NCI-H2107 (cell line): Measurements from ENCODE around the gene AATK.

Experiments
- DNase-seq: peaks from one replicate; lab custom pipeline; 2025; lab: John Stamatoyannopoulos, UW

The AATK gene

DNA sequence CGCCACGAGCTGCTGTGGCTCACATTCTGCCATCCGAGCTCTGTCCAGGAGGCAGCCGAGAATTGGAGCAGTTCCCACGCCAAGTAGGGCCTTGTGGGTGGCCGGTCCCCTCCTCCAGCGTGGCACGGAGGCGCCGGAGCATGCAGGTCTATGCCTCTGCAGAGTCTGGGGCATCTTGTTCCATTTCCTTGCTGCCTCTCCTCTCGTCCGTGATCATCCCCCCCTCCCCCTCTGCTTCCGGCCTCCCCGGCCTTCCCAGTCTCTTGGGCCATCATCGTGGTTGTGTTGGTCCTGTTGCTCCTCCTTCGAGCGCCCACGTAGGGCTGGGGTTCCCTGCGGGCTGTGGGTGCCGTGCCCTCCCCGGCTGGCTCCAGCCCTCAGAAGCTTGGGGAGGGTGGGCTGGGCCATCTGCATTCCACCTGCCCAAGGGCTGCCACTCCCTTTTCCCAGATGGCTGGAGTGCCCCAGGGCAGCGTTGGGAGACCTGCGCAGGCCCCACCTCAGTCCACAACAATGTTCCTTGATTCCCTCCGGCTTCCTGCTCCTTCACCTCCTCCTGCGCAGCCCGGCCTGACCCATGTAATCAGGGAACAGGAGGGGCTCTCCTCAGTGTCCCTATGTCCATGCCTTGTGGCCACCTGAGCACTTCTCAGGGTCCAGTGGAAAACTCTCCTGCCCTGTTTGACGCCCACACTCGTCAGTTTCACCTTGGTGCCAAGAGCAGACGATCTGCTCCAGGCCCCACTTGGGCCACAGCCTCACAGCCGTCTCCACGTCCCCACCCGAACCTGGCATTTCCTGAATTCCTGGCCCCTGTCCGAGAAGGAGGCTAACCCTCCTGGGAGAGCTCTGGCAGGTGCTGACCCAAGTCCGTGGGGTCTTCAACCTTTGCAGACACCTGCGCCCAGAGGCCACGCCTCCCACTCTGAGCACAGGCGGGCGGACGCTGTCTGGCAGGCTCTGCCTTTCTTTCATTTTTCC, 94.0 kb downstream of the AATK start:
- no peak for DNase-seq

DNA sequence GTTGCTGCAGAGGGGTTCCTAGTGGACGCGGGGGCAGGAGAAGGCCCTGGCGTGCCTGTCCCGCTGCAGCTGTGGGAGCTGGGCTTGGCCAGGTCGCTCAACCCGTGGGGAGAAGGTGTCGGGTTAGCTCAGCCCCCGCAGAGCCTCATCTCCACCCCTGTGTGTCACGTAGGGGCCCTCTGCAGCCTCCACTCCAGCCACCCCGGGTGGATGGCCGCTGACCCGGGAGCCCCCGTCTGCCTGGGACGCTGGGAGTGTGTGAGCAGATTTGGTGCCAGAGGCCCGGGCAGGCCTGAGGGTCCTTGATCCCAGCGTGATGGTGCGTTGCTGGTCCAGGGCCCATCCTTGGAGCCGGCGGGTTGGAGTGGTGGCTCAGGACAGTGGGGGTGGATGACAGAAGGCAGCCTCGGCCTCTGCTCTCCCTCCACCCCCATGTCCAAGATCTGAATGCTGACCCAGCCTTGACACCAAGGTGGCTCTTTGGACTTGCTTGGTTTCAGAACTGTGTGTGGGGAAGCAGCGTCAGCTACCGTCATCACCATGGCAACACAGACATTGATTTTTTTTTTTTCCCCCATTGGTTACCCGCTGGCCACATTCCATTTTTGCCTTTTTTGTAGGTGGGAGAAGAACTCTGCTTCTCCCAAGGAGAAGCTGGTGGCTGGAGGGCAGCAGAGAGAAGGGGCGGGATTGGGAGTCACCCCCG, 95.3 kb downstream of the AATK start:
- no peak for DNase-seq

DNA sequence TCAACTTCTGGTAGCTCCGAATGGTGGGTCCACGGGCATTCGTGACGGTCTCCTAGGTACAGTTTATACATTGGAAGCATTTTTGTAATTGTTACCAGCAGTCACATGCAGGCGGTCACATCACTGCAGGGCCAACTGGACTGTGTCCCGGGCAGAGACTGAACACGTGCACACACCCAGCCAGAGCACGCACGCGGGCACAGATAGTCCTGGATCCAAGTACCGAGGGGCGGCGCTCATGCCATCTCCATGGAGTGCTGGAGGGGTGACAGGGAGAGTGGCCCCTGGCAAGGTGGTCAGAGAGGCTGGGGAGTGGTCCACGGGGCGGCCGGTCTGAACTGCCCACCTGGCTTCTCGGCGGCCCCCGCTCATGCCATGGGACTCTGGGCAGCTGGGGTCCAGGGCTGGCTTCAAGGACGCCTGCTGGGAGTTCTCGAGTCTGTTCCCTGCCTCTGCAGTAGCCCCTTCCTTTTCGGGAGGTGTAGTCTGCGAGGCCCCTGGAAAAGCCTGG, 96.8 kb downstream of the AATK start:
- DNase-seq: no peak

DNA sequence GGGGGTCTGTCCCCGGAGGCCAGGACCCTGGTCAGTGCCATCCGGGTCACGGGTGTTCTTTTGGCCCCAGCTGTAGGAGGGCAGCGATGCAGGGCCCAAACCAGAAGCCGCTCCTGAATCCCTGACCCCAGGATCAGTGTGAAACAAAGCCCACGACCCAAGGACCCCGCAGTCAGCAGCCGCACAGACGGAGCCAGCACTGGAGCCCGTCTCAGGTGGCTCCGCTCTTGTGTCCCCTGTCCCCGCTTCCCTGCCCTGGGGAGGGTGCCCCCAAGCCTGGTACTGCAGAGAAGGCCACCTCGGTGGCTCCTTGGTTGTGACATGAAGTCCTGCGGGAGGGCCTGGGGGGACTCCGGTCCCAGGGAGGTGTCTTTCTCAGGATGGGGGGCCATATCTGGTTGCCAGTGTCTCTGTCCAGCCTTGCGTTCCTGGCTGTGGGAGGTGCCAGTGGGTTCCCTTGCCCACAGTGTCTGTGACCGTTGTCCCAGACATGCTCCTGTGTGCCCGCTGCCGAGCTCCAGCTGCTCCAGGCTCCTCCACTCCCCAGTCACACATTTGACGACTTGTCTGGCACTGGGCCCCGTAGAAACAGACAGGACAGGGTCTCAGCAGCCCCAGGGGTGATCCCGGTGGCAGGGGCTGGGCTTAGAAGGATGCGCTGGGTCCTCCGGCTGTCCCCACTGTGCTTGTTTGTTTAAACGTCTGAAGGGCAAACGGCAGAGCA, 97.4 kb downstream of the AATK start:
- no peak for DNase-seq

DNA sequence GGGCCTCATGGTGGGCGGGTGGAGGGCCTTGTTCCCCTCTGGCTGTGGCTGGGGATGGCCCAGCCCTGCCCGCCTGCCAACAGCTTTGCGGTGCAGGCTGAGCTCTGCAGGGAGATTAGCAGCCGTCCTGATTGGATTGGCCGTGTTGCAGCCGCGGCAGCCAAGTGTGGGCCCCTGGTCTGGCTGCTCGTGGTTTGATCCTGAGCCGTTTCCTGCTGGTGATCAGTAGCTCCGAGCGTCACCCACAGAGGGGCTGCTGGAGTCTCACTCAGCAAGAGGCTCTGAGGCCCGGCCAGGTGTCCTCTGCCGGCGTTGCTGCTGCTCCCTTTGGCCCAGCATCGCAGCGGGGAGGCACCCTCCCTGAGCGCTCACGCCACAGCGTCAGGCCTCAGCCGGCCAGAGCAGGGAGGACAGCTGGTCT, 98.6 kb downstream of the AATK start:
- no peak for DNase-seq
